Amniotic epithelial cell (primary cell): ENCODE data around the gene PDZD2.

ENCODE experiments used
- DNase-seq: peaks from one replicate; pipeline ENCODE4 v3.0.0-alpha.2; 2010; ENCODE audit warnings: low read depth

The PDZD2 gene

GRCh38 chr5:32144378-32145207 is 505.7 kb downstream of the PDZD2 start:
- DNase-seq = no peak

- no peak for DNase-seq
These were observed 506.4 kb downstream of the PDZD2 start for GRCh38 chr5:32145378-32145777.

DNA sequence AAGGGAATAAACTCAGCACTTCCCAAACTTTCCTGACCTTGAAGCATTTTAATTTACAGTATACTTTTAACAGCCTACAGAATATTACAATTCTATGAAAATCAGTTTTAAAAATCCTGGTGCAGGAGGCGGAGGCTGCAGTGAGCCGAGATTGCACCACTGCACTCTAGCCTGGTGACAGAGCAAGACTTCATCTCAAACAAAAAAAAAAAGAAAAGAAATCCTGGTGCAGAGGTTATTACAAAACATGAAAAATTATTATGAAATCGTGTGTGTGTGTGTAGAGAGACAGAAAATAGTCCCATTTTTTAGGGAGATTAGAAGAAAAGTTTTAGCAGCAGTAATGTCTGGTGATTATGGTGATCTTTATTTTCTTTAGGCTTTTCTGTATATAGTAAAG is 508.3 kb downstream of the PDZD2 start:
- peak; percentile 77 for DNase-seq

GRCh38 chr5:32147959-32148358 is 509.0 kb downstream of the PDZD2 start:
- DNase-seq = peak; percentile 40

GRCh38 chr5:32150366-32150765 is 511.4 kb downstream of the PDZD2 start:
- DNase-seq = no peak

DNA sequence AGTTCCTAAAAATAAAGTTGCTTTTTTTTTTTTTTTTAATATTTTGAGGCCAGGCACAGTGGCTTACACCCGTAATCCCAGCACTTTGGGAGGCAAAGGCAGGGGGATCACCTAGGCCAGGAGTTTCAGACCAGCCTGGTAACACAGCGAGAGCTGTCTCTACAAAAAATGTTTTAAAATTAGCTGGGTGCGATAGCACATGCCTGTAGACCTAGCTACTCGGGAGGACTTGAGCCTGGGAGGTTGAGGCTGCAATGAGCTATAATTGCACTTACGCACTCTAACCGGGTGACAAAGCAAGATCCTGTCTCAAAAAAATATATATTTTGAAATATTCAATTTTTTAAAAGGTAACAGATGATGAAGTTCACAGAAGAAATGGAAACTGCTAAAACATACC is 512.3 kb downstream of the PDZD2 start:
- DNase-seq = no peak

- no peak for DNase-seq
These were observed 514.8 kb downstream of the PDZD2 start for GRCh38 chr5:32153723-32154122.

DNA sequence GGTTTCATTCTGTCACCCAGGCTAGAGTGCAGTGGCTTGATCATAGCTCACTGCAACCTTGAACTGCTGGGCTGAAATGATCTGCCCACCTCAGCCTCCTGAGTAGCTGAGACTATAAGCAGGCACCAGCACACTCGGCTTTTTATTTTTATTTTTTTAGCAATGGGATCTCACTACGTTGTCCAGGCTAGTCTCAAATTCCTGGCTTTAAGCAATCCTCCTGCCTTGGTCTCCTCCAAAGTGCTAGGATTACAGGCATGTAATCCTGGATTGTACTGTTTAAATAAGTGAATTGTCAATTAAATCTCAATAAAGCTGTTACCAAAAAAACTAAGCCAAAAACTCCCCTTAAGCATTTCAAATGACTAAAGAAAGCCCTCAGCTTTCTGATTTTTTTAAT is 516.3 kb downstream of the PDZD2 start:
- DNase-seq = no peak

- DNase-seq = no peak
These were observed 517.7 kb downstream of the PDZD2 start for GRCh38 chr5:32156635-32157034.

- no peak for DNase-seq
These were observed 518.1 kb downstream of the PDZD2 start for GRCh38 chr5:32157078-32157477.

- DNase-seq = no peak
These were observed 519.7 kb downstream of the PDZD2 start for GRCh38 chr5:32158679-32158975.

GRCh38 chr5:32159328-32160072 is 520.6 kb downstream of the PDZD2 start:
- no peak for DNase-seq

DNA sequence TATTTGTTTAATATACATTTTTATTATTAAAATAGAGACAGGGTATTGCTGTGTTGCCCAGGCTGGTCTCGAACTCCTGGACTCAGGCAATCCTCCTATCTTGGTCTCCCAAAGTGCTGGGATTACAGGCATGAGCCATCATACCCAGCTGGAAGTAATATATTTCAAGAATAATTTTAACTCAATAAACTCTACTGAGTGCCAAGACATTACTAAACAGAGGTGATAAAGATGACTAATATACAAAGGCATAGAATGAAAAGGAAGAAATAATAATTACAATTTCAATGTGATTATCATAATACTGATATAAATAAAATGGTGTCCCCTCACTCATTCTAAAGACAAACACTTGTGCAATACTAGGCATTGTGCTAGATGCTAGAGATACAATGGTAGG is 521.3 kb downstream of the PDZD2 start:
- no peak for DNase-seq
